Femur (tissue), 1 donor: ENCODE measurements around the gene GRIFIN.

Experiments
- DNase-seq: peaks from one replicate; pipeline ENCODE4 v3.0.0-alpha.2; 2017

The GRIFIN gene

GRCh38 chr7:2431260-2431867 lies 44.8 kb downstream of the GRIFIN start:
- DNase-seq: no peak

GRCh38 chr7:2425749-2426148 lies 50.4 kb downstream of the GRIFIN start:
- no peak for DNase-seq
